Left ventricle myocardium inferior (tissue), 1 donor: Measurements from ENCODE around the gene CLEC16A. TPM values are rescaled to one million over a fixed set of nuclear protein-coding genes. Genes with fewer than 3 reads are reported as not detected.

Experiments used
- DNase-seq: peaks from one replicate; pipeline ENCODE4 v3.0.0-alpha.2; 2020
- H3K27ac ChIP-seq: fragments of 200-600 bp; replicated peaks from 2 replicates; pipeline ENCODE4 v1.8.0; 2021
- H3K27me3 ChIP-seq: fragments of 200-600 bp; 2 replicates; pipeline ENCODE4 v1.8.0; 2021; ENCODE audit warnings: low read depth
- H3K36me3 ChIP-seq: fragments of 200-600 bp; 2 replicates; pipeline ENCODE4 v1.8.0; 2021
- H3K4me1 ChIP-seq: fragments of 200-600 bp; 2 replicates; pipeline ENCODE4 v1.8.0; 2021
- H3K4me3 ChIP-seq: fragments of 200-600 bp; 2 replicates; pipeline ENCODE4 v1.8.0; 2021; ENCODE audit warnings: mild to moderate bottlenecking, moderate library complexity
- H3K9me3 ChIP-seq: fragments of 200-600 bp; replicated peaks from 2 replicates; pipeline ENCODE4 v1.8.0; 2021
- intact Hi-C: fragments of 100-400 bp; cut with micrococcal nuclease; formaldehyde crosslinking; loops from one replicate; pipeline ENCODE4 v1.11.0; 2022
- total RNA-seq: library from RNA; stranded (reverse); fragmentation: NEBNext Ultra II Directional; extraction: Animal tissue kit (Norgen Biotek cat#: 25700); gene quantifications from one replicate; pipeline ENCODE4 v1.2.1, GENCODE V29; 2021
- TF ChIP-seq, protein P1 (sequence below): fragments of 200-600 bp; IDR thresholded peaks from 2 replicates; pipeline ENCODE4 v1.8.0; 2021; ENCODE audit warnings: antibody characterized with exemption, mild to moderate bottlenecking, borderline replicate concordance
- donor health status: DM: no; HTN: yes; CAD: no; lungs with severe emphysema.

Gene CLEC16A
- total RNA-seq, 1 donor from 2014 or later, result 24.6 TPM

DNA sequence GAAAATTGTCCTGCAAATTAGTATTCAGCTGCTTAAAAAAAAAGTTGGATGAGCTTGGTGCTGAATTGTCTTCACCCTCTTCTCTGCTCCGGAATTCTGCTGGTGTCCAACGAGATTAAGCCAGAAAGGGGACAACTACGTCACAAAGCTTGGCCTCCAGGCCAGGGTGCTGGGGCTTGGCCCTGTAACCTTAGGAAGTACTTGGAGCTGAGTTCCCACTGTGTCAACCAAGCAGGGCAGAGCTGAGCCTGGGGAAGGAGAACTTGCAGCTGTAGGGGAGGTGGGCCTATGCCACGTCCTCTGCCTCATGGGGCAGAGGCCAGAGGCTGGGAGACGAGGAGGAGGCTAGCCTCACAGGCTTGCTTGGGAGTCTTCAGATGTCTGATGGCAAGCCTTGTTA lies 71.2 kb downstream of the CLEC16A start:
- H3K27ac ChIP-seq, result no peak overlapping the region
- peaks cover 4% of the 10 kb centered on the region for H3K9me3 ChIP-seq
- intact Hi-C loops, result no loop called here
- H3K36me3 ChIP-seq, result peaks cover 9% of the 10 kb centered on the region
- DNase-seq, result no peak
- TF ChIP-seq, protein P1, sequence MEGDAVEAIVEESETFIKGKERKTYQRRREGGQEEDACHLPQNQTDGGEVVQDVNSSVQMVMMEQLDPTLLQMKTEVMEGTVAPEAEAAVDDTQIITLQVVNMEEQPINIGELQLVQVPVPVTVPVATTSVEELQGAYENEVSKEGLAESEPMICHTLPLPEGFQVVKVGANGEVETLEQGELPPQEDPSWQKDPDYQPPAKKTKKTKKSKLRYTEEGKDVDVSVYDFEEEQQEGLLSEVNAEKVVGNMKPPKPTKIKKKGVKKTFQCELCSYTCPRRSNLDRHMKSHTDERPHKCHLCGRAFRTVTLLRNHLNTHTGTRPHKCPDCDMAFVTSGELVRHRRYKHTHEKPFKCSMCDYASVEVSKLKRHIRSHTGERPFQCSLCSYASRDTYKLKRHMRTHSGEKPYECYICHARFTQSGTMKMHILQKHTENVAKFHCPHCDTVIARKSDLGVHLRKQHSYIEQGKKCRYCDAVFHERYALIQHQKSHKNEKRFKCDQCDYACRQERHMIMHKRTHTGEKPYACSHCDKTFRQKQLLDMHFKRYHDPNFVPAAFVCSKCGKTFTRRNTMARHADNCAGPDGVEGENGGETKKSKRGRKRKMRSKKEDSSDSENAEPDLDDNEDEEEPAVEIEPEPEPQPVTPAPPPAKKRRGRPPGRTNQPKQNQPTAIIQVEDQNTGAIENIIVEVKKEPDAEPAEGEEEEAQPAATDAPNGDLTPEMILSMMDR, result no peak
- no peak overlapping the region for H3K4me3 ChIP-seq
- H3K27me3 ChIP-seq, result no peaks in the 10 kb centered on the region
- H3K4me1 ChIP-seq, result peaks cover 33% of the 10 kb centered on the region

DNA sequence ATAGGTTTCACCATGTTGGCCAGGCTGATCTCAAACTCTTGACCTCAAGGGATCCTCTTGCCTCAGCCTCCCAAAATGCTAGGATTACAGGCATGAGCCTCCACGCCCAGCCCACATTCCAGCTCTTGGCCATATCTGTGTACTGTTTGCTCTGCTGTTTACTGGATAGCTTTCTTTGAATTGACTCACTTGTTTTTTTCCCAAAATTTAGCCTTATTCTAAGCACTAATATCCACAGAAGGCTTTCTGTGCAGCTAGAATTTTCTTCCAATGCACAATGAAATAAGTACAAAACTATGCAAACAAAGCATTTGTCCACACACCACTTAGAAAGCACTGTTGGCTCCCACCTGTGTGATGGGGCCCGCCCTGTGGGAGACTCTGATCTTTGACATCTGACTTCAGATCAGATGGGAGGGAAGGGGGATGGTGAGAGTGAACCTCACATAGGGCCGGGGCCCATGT lies 72.2 kb downstream of the CLEC16A start:
- intact Hi-C loops, result no loop called here
- H3K4me3 ChIP-seq, result no peak overlapping the region
- TF ChIP-seq, protein P1, result no peak
- H3K27ac ChIP-seq, result peak overlapping the region; percentile 29
- H3K36me3 ChIP-seq, result peaks cover 15% of the 10 kb centered on the region
- peaks cover 23% of the 10 kb centered on the region for H3K4me1 ChIP-seq
- no peak for DNase-seq
- H3K27me3 ChIP-seq, result no peaks in the 10 kb centered on the region
- peaks cover 3% of the 10 kb centered on the region for H3K9me3 ChIP-seq

DNA sequence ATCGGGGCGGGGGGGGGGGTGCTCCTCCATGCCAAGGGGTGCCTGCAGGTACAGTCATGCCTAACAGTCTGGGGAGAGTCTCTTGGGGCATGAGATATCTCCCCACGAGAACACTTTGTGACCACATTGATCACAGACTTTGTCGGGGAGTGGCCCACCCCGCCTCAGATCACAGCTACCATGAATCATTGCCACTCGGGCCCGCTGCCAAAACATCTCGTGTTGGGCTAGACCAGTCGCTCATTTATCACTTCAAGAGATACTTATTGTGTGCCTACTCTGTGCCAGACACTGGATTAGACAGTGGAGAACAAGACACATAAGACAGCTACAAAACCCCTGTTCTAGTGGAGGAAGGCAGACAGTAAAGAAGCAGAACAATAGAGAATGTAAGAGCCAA lies 72.6 kb downstream of the CLEC16A start:
- no peaks in the 10 kb centered on the region for H3K27me3 ChIP-seq
- H3K27ac ChIP-seq, result peak overlapping the region; percentile 29
- TF ChIP-seq, protein P1, result no peak
- H3K9me3 ChIP-seq, result no peaks in the 10 kb centered on the region
- peak; percentile 61 for DNase-seq
- peaks cover 15% of the 10 kb centered on the region for H3K36me3 ChIP-seq
- peaks cover 21% of the 10 kb centered on the region for H3K4me1 ChIP-seq
- no peak overlapping the region for H3K4me3 ChIP-seq
- intact Hi-C loops, result no loop called here

DNA sequence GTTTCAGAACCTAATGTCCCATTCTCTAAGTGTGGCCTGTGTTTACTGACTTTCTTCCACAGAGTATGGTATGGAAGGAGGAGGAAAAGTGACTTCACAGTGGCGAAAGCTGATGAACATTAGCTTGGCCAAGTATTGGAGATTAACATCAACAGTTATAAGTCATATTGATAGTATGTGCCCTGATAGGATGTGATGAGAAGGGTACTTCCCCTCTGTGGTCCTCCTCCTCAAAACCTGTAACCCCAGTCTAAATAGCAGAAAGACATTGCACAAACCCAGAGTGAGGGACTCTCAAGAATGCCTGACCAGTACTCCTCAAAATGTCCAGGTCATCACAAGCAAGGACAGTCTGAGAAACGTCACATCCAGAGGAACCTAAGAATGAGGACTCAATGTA lies 73.1 kb downstream of the CLEC16A start:
- Histone ChIP-seq H3K27ac (peak overlapping the region; percentile 29), H3K36me3 (peaks cover 15% of the 10 kb centered on the region), H3K4me1 (peaks cover 21% of the 10 kb centered on the region), H3K27me3 (no peaks in the 10 kb centered on the region), H3K9me3 (no peaks in the 10 kb centered on the region), H3K4me3 (no peak overlapping the region)
- intact Hi-C loops, result no loop called here
- no peak for DNase-seq
- TF ChIP-seq, protein P1, result no peak

DNA sequence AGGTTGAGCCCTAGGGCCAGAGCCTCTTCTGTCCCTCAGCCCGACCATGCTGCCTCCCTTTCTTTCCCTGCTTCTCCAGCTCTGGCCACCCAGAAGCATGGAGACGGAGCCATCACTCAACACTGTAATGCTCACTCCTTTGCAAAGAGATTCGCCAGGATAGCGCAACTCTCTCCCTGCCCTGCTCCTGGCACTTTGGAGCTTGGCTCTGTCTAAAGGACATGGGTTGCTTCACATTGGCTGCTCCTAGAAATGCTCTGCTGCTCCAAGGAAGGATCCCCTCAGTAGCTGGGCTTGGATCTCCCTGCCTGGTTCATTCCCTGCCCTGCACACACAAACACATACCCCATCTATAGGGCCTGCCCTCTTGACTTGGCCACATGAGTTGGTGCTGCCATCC lies 76.0 kb downstream of the CLEC16A start:
- intact Hi-C loops, result no loop called here
- Histone ChIP-seq H3K4me1 (peaks cover 43% of the 10 kb centered on the region), H3K4me3 (no peak overlapping the region), H3K27ac (no peak overlapping the region), H3K36me3 (peaks cover 23% of the 10 kb centered on the region), H3K27me3 (no peaks in the 10 kb centered on the region), H3K9me3 (no peaks in the 10 kb centered on the region)
- TF ChIP-seq, protein P1, result no peak
- DNase-seq, result no peak
